ENCODE data around the gene NDUFB8. TPM values are rescaled to one million over a fixed set of nuclear protein-coding genes. Genes with fewer than 3 reads are reported as not detected.

NDUFB8 gene
- total RNA-seq (2014; rRNA removed) (365 and 399 TPM in 2 replicates), Bru-seq, nascent RNA (percentile 93 among the genes with signal in this experiment), BruChase-seq, experiment 1, labeled RNA remaining after a 6-hour chase (percentile 91 among the genes with signal in this experiment), BruChase-seq, experiment 2, labeled RNA remaining after a 2-hour chase (percentile 89 among the genes with signal in this experiment)
- long read RNA-seq, transcript NDUFB8-205 (4 exons, 829 nt): minor isoform, 12 of 122 reads
- long read RNA-seq, transcript NDUFB8-204 (2 exons, 390 nt): minor isoform, 7 of 122 reads
- long read RNA-seq, transcript NDUFB8-201 (5 exons, 671 nt): major isoform, 94 of 122 reads
- long read RNA-seq, partial matches to known transcripts: 2 of 122 reads
- long read RNA-seq, other reads (novel, unspliced or antisense): 3 of 122 reads

DNA sequence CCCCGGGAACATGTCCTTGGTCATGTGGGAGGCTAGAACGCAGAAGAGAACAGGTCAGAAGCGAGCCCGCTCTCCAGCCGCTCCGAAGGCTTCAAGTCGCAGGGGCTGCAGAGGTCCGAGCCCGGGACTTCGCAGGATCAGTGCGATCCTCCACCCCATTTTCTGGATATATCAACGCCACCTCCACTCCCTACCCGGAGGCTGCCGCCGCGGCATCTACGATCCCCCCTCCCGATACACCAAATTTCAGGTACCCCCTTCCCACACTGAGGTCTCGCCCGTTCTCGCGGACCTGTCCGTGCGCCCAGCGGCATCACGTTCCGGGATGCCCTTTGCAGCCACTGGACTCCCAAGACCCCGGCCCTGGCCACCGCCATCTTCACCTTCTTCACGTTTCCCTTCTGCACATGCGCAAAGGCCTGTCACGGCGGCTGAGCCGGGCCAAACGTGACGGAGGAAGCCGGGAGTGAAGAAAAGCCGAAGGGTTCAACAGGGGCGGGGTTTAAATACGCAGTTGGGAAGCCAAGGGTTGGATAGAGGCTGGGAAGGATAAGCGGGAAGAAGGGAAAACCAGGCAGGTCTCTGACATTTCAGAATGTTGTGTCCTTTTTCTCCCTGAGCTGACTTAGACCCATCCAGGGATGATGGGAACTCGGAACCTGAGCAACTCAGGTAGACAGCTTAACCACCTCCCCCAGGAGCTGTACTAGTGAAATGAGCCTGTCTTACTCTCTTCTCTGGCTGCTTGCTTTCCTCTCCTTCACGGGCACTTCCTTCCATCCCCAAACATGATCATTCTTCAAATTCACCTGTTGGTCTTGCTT lies at the start of gene NDUFB8:
Gene NDUFB8 (minus strand): TSS at position 397 of the 824 bp plus-strand sequence. CDS start 20 bp downstream, at position 377.
- ATAC-seq (peak; percentile 82), DNase-seq (peak; percentile 76)
- BruUV-seq (replicated peaks): no TSS peak
- Histone ChIP-seq H3K9me3 (ENCODE audit: low read length) (no peaks in the 10 kb centered on the region), H3K27me3 (ENCODE audit: low read length) (no peaks in the 10 kb centered on the region), H3K9me2 (replicated peaks; ENCODE audit: low read length) (no peaks in the 10 kb centered on the region), H3K36me3 (ENCODE audit: low read depth, low read length) (peaks cover 10% of the 10 kb centered on the region), H2AFZ (ENCODE audit: low read length) (peak within 1 kb of the TSS; percentile 100), H3K79me2 (ENCODE audit: low read length) (peaks cover 34% of the 10 kb centered on the region), H3K27ac (ENCODE audit: low read length) (no peak within 1 kb of the TSS; the same call in 1 of the 2 replicates), H3K4me2 (ENCODE audit: low read length) (peak within 1 kb of the TSS; percentile 91), H4K20me1 (ENCODE audit: low read length) (no peaks in the 10 kb centered on the region), H3K9ac (ENCODE audit: low read length) (peak within 1 kb of the TSS; percentile 94), H3F3A (ENCODE audit: low read length, unreplicated experiment) (no peaks in the 10 kb centered on the region), H3K4me1 (ENCODE audit: insufficient read depth, low read length) (peaks cover 10% of the 10 kb centered on the region), H3K4me3 (ENCODE audit: low read length) (peak within 1 kb of the TSS; percentile 99)
- TF ChIP-seq, protein P1, sequence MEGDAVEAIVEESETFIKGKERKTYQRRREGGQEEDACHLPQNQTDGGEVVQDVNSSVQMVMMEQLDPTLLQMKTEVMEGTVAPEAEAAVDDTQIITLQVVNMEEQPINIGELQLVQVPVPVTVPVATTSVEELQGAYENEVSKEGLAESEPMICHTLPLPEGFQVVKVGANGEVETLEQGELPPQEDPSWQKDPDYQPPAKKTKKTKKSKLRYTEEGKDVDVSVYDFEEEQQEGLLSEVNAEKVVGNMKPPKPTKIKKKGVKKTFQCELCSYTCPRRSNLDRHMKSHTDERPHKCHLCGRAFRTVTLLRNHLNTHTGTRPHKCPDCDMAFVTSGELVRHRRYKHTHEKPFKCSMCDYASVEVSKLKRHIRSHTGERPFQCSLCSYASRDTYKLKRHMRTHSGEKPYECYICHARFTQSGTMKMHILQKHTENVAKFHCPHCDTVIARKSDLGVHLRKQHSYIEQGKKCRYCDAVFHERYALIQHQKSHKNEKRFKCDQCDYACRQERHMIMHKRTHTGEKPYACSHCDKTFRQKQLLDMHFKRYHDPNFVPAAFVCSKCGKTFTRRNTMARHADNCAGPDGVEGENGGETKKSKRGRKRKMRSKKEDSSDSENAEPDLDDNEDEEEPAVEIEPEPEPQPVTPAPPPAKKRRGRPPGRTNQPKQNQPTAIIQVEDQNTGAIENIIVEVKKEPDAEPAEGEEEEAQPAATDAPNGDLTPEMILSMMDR (conservative IDR thresholded peaks at IDR 0.05; ENCODE audit: low read depth, low read length): no peak
- TF ChIP-seq EZH2 (IDR thresholded peaks at IDR 0.05; ENCODE audit: low read length, unreplicated experiment): no peak
- TF ChIP-seq EZH2phosphoT487 (IDR thresholded peaks at IDR 0.05; ENCODE audit: borderline replicate concordance, low read length): no peak
- intact Hi-C loops (cut with micrococcal nuclease): no loop called here
- ChIA-PET CTCF (no interaction called here), POLR2A (ENCODE audit: unreplicated experiment) (no interaction called here)

DNA sequence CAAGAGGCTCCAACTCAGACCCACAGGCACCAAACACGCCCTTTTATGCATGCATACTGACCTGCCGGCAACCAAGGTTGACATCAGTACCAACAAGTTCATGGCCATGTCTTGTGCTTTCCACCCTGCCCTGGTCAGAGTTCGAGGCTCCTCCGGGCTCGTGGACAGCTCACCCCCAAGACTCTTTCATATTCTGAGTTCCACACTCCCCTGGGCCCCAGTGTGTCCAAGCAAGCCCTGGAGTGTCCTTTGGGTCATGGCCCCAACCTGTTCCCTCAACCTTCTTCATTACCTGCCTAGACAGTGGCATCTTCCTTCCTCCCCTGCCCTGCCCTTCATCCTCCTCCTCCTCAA lies 46.6 kb upstream of the NDUFB8 start:
- Histone ChIP-seq H3K9me2 (replicated peaks; ENCODE audit: low read length) (no peaks in the 10 kb centered on the region), H3K4me2 (ENCODE audit: low read length) (no peak overlapping the region), H3K4me1 (ENCODE audit: insufficient read depth, low read length) (no peaks in the 10 kb centered on the region), H4K20me1 (ENCODE audit: low read length) (no peaks in the 10 kb centered on the region), H3K9ac (ENCODE audit: low read length) (no peak overlapping the region), H3K9me3 (ENCODE audit: low read length) (no peaks in the 10 kb centered on the region), H3K79me2 (ENCODE audit: low read length) (no peaks in the 10 kb centered on the region), H3K4me3 (ENCODE audit: low read length) (no peak overlapping the region), H3K36me3 (ENCODE audit: low read depth, low read length) (no peaks in the 10 kb centered on the region), H2AFZ (ENCODE audit: low read length) (no peak overlapping the region), H3F3A (ENCODE audit: low read length, unreplicated experiment) (no peaks in the 10 kb centered on the region), H3K27ac (ENCODE audit: low read length) (no peak overlapping the region), H3K27me3 (ENCODE audit: low read length) (peaks cover 24% of the 10 kb centered on the region)
- no TSS peak for BruUV-seq (replicated peaks)
- CTCF ChIA-PET: no interaction called here
- DNase-seq (no peak), ATAC-seq (no peak)
- intact Hi-C loops (cut with micrococcal nuclease): no loop called here
- TF ChIP-seq, protein P1 (conservative IDR thresholded peaks at IDR 0.05; ENCODE audit: low read depth, low read length): no peak
- no peak for TF ChIP-seq EZH2phosphoT487 (IDR thresholded peaks at IDR 0.05; ENCODE audit: borderline replicate concordance, low read length)
- no peak for TF ChIP-seq EZH2 (IDR thresholded peaks at IDR 0.05; ENCODE audit: low read length, unreplicated experiment)
- POLR2A ChIA-PET (ENCODE audit: unreplicated experiment): no interaction called here

All from PC-3 (cell line).